Naive thymus-derived CD4-positive, alpha-beta T cell (primary cell): Measurements from ENCODE around the gene FAM222A. TPM values are rescaled to one million over a fixed set of nuclear protein-coding genes. Genes with fewer than 3 reads are reported as not detected.

Experiments used
- ATAC-seq: fragments of 150-1000 bp; cut with Tn5 transposase; 2 replicates; pipeline ENCODE4 v1.10.0; 2021; ENCODE audit warnings: mild to moderate bottlenecking, moderate library complexity
- CTCF ChIA-PET: fragments of 350-600 bp; sonication (Branson Sonifier 250); formaldehyde crosslinking; loops from one replicate; lab custom pipeline; 2021; ENCODE audit warnings: antibody characterized with exemption; lab: Charles Lee
- POLR2A ChIA-PET: fragments of 350-600 bp; sonication (Branson Sonifier 250); formaldehyde crosslinking; loops from one replicate; lab custom pipeline; 2021; ENCODE audit warnings: antibody characterized with exemption, inconsistent platforms; lab: Charles Lee
- DNase-seq, 9 donors: peaks; one replicate each; pipeline versions ENCODE4 v3.0.0 to v3.0.0-alpha.2; 2020 to 2022; ENCODE audit warnings: mixed read lengths in 1 of 9
- H3K27ac ChIP-seq: one replicate; pipeline ENCODE4 v1.7.0; 2013; ENCODE audit warnings: mild to moderate bottlenecking, low read depth, low read length, moderate library complexity
- H3K27me3 ChIP-seq, 2 donors: one replicate each; pipeline ENCODE4 v1.7.0; 2013; ENCODE audit warnings: low read length in 2 of 2, mild to moderate bottlenecking in 2 of 2, moderate library complexity in 2 of 2; ENCODE audit not compliant: control insufficient read depth in 2 of 2, insufficient read depth in 2 of 2
- H3K36me3 ChIP-seq, 3 experiments: 1 replicate in 2 of 3; 2 replicates in 1 of 3; pipeline ENCODE4 v1.7.0; 2013; ENCODE audit warnings: low read length in 3 of 3, mild to moderate bottlenecking in 3 of 3, moderate library complexity in 1 of 3; ENCODE audit not compliant: insufficient read depth in 3 of 3, control insufficient read depth in 2 of 3
- H3K4me1 ChIP-seq, 2 donors: one replicate each; pipeline ENCODE4 v1.7.0; 2013; ENCODE audit warnings: low read length in 2 of 2, mild to moderate bottlenecking in 2 of 2, moderate library complexity in 1 of 2; ENCODE audit not compliant: control insufficient read depth in 2 of 2, insufficient read depth in 2 of 2
- H3K4me3 ChIP-seq: 2 replicates; pipeline ENCODE4 v1.7.0; 2013; ENCODE audit warnings: mild to moderate bottlenecking, low read length
- H3K9me3 ChIP-seq, 3 experiments: 1 replicate in 2 of 3; 2 replicates in 1 of 3; pipeline ENCODE4 v1.7.0; 2013; ENCODE audit warnings: low read length in 3 of 3; ENCODE audit not compliant: control insufficient read depth in 2 of 3
- H3K27ac Mint-ChIP-seq, 9 donors: one replicate each; pipeline ENCODE4 v1.8.0; 2020 to 2022; ENCODE audit warnings: mixed read lengths in 9 of 9, mild to moderate bottlenecking in 8 of 9, moderate library complexity in 5 of 9, inconsistent platforms in 2 of 9
- H3K27me3 Mint-ChIP-seq, 5 donors: one replicate each; pipeline ENCODE4 v1.8.0; 2021 to 2022; ENCODE audit warnings: mixed read lengths in 5 of 5, mild to moderate bottlenecking in 1 of 5
- H3K36me3 Mint-ChIP-seq, 5 donors: one replicate each; pipeline ENCODE4 v1.8.0; 2020 to 2022; ENCODE audit warnings: mixed read lengths in 5 of 5, mild to moderate bottlenecking in 3 of 5, inconsistent platforms in 1 of 5
- H3K4me1 Mint-ChIP-seq, 7 donors: one replicate each; pipeline ENCODE4 v1.8.0; 2020 to 2022; ENCODE audit warnings: mixed read lengths in 7 of 7, mild to moderate bottlenecking in 3 of 7, inconsistent platforms in 1 of 7
- H3K4me3 Mint-ChIP-seq, 10 donors: one replicate each; pipeline ENCODE4 v1.8.0; 2020 to 2022; ENCODE audit warnings: mild to moderate bottlenecking in 10 of 10, mixed read lengths in 10 of 10, moderate library complexity in 6 of 10, inconsistent platforms in 2 of 10
- H3K9me3 Mint-ChIP-seq, 11 donors: one replicate each; pipeline ENCODE4 v1.8.0; 2020 to 2022; ENCODE audit warnings: mixed read lengths in 11 of 11, mild to moderate bottlenecking in 4 of 11, inconsistent platforms in 1 of 11, moderate library complexity in 1 of 11
- intact Hi-C, 2 donors: fragments of 100-400 bp; cut with micrococcal nuclease; formaldehyde crosslinking; loops; one replicate each; pipeline ENCODE4 v1.15.1; 2023
- polyA plus RNA-seq, 2 donors: library from polyadenylated mRNA; unstranded; fragments of 300-500 nt; fragmentation: Illumina TruSeq; gene quantifications; one replicate each; pipeline ENCODE4 v1.2.3, GENCODE V29; 2021
- total RNA-seq, 6 experiments: library from RNA in 5 of 6; stranded (reverse) in 5 of 6; gene quantifications; 1 replicate in 5 of 6; 2 replicates in 1 of 6; pipeline ENCODE4 v1.2.3 and lab custom pipeline; 2021 to 2026

Gene FAM222A
- total and polyA plus RNA-seq, 7 experiments from 2014 or later: 0.08 to 1.6 (median 0.38) TPM

DNA sequence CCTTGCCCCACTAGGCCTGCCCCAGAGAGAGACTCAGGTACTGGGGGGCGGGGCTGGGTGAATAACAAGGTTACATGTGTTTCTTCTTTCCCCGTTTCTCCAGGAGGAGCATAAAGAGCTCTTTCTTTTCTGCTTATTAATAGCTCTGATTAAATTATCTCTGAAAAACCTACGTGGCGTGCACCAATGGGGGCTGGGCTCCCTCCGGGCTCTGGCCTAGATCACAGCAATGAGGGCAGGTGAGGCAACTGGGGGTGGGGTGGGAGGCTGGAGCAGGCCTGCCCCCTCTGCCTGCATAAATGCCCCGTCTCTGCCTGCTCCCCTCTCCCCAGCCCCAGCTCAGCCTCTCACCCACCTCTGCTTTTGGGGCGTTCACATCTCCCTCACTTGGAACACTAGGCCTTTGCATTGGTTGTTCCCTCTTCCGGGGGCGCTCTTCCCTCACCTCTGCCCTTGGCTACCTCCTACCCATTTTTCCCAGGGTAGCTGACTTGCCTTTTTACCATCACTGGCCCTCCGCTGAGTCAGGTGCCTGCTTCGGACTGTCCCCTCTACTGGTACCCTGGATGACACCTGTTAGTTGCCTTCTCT, 4.1 kb upstream of the FAM222A start:
- H3K4me1 Mint-ChIP-seq: peaks cover 0 to 4% (median 0%) of the 10 kb centered on the region in 7 donors
- H3K27me3 Mint-ChIP-seq: peaks cover 21 to 32% (median 29%) of the 10 kb centered on the region in 5 donors
- no peak for DNase-seq
- Histone ChIP-seq H3K9me3 (no peaks in the 10 kb centered on the region), H3K4me1 (peaks cover 0 to 5% of the 10 kb centered on the region in 2 donors), H3K27ac (no peak overlapping the region), H3K27me3 (no peaks in the 10 kb centered on the region), H3K36me3 (no peaks in the 10 kb centered on the region), H3K4me3 (no peak overlapping the region)
- intact Hi-C loops: no loop called here
- no peak overlapping the region for H3K27ac Mint-ChIP-seq
- H3K9me3 Mint-ChIP-seq: no peaks in the 10 kb centered on the region
- H3K4me3 Mint-ChIP-seq: no peak overlapping the region
- POLR2A ChIA-PET: no interaction called here
- no peaks in the 10 kb centered on the region for H3K36me3 Mint-ChIP-seq
- no peak for ATAC-seq
- CTCF ChIA-PET: interaction anchor here (0.8 kb wide), 1 partner anchor 111 kb away, joined by 3 read pairs; no protein-coding TSS in a partner anchor

DNA sequence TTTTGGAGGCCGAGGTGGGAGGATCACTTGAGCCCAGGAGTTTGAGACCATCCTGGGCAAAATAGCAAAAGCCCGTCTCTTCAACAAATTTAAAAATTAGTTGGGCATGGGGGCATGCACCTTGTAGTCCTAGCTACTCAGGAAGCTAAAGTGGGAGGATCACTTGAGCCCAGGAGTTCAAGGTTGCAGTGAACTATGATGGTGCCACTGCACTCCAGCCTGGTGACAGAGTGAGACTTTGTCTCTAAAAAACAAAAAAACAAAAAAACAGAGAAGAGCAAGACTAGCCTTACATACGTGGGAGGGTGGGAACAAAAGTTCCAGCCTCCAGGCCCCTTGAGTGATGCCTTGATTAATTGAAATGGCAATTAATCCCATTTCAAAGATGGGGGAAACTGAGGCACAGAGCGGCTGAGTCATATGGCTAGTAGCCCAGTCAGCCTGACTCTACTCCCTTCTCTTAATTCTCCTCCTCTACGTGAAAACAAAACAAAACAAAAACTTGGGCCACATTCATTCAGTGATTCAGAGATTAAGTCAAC, 3.3 kb upstream of the FAM222A start:
- CTCF ChIA-PET: no interaction called here
- Mint-ChIP-seq H3K4me1 (peaks cover 0 to 4% (median 0%) of the 10 kb centered on the region in 7 donors), H3K27me3 (peaks cover 21 to 35% (median 27%) of the 10 kb centered on the region in 5 donors), H3K27ac (no peak overlapping the region), H3K9me3 (no peaks in the 10 kb centered on the region), H3K4me3 (no peak overlapping the region), H3K36me3 (no peaks in the 10 kb centered on the region)
- ATAC-seq (no peak), DNase-seq (no peak)
- Histone ChIP-seq H3K36me3 (no peaks in the 10 kb centered on the region), H3K9me3 (no peaks in the 10 kb centered on the region), H3K4me1 (peaks cover 3 to 11% of the 10 kb centered on the region in 2 donors), H3K27ac (no peak overlapping the region), H3K27me3 (peaks cover 0 to 3% of the 10 kb centered on the region in 2 donors), H3K4me3 (no peak overlapping the region)
- intact Hi-C loops: loop anchor here (5.0 to 10.0 kb wide), 6 partner anchors 285 to 1032 kb away; partner anchors contain the start of genes SSH1 (in 2 of the 2), ANKRD13A (in 1 of the 2), ARPC3 (in 1 of the 2) and CORO1C (in 1 of the 2)
- POLR2A ChIA-PET: no interaction called here

DNA sequence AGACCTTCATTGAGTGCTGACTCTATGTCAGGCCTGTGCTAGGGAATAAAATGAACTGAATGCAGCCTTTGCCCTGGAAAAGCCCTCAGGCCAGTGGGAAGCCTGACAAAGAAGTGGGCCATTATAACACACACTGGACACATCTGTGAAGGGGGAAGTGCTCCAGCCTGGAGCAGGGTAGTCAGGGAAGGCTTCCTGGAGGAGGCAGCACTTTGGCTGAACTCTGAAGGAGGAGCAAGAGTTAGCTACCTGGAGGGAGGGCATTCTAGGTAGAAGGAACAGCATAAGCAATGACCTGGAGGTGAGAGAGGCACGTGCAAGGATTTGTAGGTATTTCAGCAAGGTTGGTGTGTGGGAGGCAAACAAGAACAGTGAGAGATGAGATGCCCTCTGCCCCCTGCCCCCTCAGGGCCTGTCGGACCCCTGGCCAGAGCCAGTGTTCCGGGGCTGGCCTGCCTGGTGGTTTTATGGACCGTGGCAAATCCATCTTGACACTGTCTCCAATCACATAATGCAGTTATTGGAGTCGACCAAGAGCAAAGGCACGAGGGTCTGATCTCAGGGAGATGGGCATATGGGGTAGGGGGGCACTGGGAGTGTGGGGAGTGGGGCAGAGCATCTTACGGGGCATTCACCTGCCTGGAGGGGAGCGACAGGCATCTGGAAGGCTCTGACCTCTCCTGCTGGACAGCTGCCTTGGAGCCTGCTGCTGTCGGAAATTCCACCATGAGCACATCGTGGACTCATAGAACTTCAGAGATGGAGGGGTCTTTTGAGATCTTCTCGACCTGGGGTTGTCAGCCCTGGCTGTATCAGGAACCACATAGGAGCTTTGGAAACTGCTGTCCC, 2.7 kb upstream of the FAM222A start:
- ChIA-PET POLR2A (no interaction called here), CTCF (no interaction called here)
- Histone ChIP-seq H3K4me3 (no peak overlapping the region), H3K27ac (no peak overlapping the region), H3K27me3 (peaks cover 0 to 6% of the 10 kb centered on the region in 2 donors), H3K9me3 (no peaks in the 10 kb centered on the region), H3K4me1 (peaks cover 3 to 11% of the 10 kb centered on the region in 2 donors), H3K36me3 (no peaks in the 10 kb centered on the region)
- ATAC-seq (no peak), DNase-seq (no peak)
- H3K4me3 Mint-ChIP-seq: no peak overlapping the region
- H3K27ac Mint-ChIP-seq: no peak overlapping the region
- H3K27me3 Mint-ChIP-seq: peaks cover 21 to 42% (median 24%) of the 10 kb centered on the region in 5 donors
- intact Hi-C loops: loop anchor here (5.0 to 10.0 kb wide), 6 partner anchors 284 to 1031 kb away; partner anchors contain the start of genes SSH1 (in 2 of the 2), ANKRD13A (in 1 of the 2), ARPC3 (in 1 of the 2) and CORO1C (in 1 of the 2)
- H3K9me3 Mint-ChIP-seq: no peaks in the 10 kb centered on the region
- H3K36me3 Mint-ChIP-seq: no peaks in the 10 kb centered on the region
- H3K4me1 Mint-ChIP-seq: peaks cover 0 to 4% (median 0%) of the 10 kb centered on the region in 7 donors

DNA sequence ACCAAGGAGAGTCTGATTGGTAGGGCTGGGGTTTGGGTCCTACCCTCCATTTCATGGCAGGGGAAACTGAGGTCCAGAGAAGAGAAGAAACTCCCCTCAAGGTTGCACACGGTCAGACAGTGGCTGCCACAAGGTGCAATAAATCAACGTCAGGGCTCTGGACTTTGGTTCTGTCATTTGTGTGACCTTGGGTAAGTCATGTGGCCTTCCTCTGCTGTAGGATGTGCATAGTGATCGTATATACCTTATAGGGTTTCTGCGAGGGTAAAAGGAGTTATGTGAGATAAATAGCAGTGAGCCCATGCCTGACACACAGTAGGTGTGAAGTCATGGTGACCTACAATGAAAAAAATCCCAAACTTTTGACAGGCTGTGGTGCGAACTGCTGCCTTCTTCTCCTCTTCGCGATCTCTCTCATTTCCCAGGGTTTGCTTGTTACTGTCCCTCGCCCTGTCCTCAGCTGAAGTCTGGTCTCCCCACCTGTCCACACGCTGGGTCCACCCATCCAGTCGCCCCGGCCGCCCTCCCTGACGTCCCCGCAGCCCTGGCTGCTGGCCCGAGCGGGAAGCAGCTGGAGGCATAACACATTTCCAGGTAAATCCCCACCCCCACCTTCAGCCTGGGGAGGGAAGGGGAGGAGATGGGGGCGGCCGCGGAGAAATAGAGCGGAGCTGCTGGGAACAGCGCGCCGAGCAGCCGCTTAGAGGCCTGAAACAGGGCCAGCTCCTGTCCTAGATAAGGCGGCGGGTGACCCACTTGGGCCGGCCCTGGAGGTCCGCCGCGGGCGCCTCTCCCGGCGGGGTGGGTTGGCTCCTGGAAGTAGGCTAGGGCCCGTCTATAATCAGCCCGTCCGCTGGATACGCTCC, 1.8 kb upstream of the FAM222A start:
- intact Hi-C loops: loop anchor here (5.0 to 10.0 kb wide), 6 partner anchors 283 to 1030 kb away; partner anchors contain the start of genes SSH1 (in 2 of the 2), ANKRD13A (in 1 of the 2), ARPC3 (in 1 of the 2) and CORO1C (in 1 of the 2)
- H3K9me3 ChIP-seq: no peaks in the 10 kb centered on the region
- no peak overlapping the region for H3K4me3 Mint-ChIP-seq
- DNase-seq (no peak), ATAC-seq (no peak)
- peaks cover 0 to 4% (median 0%) of the 10 kb centered on the region in 7 donors for H3K4me1 Mint-ChIP-seq
- peaks cover 0 to 6% of the 10 kb centered on the region in 2 donors for H3K27me3 ChIP-seq
- CTCF ChIA-PET: no interaction called here
- H3K27ac ChIP-seq: no peak overlapping the region
- H3K27me3 Mint-ChIP-seq: peaks cover 21 to 51% (median 24%) of the 10 kb centered on the region in 5 donors
- POLR2A ChIA-PET: no interaction called here
- H3K9me3 Mint-ChIP-seq: no peaks in the 10 kb centered on the region
- no peak overlapping the region for H3K27ac Mint-ChIP-seq
- no peaks in the 10 kb centered on the region for H3K36me3 Mint-ChIP-seq
- no peak overlapping the region for H3K4me3 ChIP-seq
- H3K36me3 ChIP-seq: no peaks in the 10 kb centered on the region
- peaks cover 3 to 11% of the 10 kb centered on the region in 2 donors for H3K4me1 ChIP-seq

DNA sequence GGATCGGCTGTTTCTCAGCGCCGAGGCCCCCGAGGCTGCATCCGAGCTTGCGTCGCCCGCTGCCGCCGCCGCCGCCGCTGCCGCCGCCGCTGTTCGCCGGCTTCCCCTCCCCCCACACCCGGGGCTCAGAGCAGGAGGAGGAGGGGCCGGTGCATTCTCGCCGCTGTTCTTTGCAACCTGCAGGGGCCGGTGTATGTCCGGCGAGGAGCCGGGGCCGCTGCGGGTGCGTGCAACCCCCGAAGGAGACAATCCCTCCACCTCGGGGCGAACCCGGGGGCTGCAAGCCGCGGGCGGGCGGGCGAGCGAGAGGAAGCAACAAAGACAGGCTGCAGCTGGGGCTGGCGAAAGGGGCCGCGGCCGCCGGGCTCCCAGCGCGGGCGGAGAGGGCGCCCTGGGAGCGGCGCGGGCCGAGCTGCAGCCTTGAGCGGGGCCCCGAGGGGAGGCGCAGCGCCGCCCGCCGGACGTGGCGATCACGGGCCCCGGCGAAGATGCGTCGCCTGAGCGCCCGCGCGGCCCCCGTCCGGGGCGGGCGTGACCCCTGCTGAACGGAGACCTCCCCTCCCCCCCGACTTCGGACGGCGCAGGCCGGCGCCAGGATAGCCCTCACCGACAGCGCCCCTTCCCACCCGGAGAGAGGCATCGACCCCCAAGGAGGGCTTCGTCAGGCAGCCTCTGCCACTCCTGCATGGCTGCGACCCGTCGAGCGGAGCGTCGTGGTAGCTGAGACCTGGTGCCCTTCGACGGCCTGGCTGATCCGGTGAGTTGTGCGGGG, 702 bp downstream of the FAM222A start:
- H3K36me3 Mint-ChIP-seq: no peaks in the 10 kb centered on the region
- peaks cover 0 to 6% of the 10 kb centered on the region in 2 donors for H3K27me3 ChIP-seq
- H3K36me3 ChIP-seq: no peaks in the 10 kb centered on the region
- H3K4me1 ChIP-seq: peaks cover 3 to 11% of the 10 kb centered on the region in 2 donors
- ChIA-PET CTCF (interaction anchor here (0.6 kb wide), 1 partner anchor 1976 kb away, joined by 3 read pairs; no protein-coding TSS in a partner anchor), POLR2A (interaction anchor here (1.0 kb wide), 1 partner anchor 10 kb away, joined by 3 read pairs; no protein-coding TSS in a partner anchor)
- no peaks in the 10 kb centered on the region for H3K9me3 Mint-ChIP-seq
- H3K27ac ChIP-seq: peak overlapping the region; percentile 55
- peak overlapping the region; percentile 57 to 81 (median 72) for H3K4me3 Mint-ChIP-seq
- DNase-seq: peak; percentile 44 to 68 (median 62)
- intact Hi-C loops: loop anchor here (1.0 to 10.0 kb wide), 8 partner anchors 60 to 1028 kb away; partner anchors contain the start of genes SSH1 (in 2 of the 2), ANKRD13A (in 1 of the 2), ARPC3 (in 1 of the 2) and CORO1C (in 1 of the 2)
- no peaks in the 10 kb centered on the region for H3K9me3 ChIP-seq
- H3K4me1 Mint-ChIP-seq: peaks cover 0 to 4% (median 0%) of the 10 kb centered on the region in 7 donors
- peak overlapping the region; percentile 41 for H3K4me3 ChIP-seq
- no peak overlapping the region for H3K27ac Mint-ChIP-seq
- H3K27me3 Mint-ChIP-seq: peaks cover 32 to 73% (median 36%) of the 10 kb centered on the region in 5 donors
- ATAC-seq: peak; percentile 18
